ENCODE data around the gene MXI1.
A peak's percentile ranks its signal among the peaks of the same experiment; 100 is the strongest.

MXI1 gene

GRCh38 chr10:110303681-110304080, 96.3 kb downstream of the MXI1 start:
- DNase-seq (ENCODE audit: low spot score): no peak
- TF ChIP-seq, protein P1, sequence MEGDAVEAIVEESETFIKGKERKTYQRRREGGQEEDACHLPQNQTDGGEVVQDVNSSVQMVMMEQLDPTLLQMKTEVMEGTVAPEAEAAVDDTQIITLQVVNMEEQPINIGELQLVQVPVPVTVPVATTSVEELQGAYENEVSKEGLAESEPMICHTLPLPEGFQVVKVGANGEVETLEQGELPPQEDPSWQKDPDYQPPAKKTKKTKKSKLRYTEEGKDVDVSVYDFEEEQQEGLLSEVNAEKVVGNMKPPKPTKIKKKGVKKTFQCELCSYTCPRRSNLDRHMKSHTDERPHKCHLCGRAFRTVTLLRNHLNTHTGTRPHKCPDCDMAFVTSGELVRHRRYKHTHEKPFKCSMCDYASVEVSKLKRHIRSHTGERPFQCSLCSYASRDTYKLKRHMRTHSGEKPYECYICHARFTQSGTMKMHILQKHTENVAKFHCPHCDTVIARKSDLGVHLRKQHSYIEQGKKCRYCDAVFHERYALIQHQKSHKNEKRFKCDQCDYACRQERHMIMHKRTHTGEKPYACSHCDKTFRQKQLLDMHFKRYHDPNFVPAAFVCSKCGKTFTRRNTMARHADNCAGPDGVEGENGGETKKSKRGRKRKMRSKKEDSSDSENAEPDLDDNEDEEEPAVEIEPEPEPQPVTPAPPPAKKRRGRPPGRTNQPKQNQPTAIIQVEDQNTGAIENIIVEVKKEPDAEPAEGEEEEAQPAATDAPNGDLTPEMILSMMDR (IDR thresholded peaks at IDR 0.05; ENCODE audit: extremely low read depth, insufficient read depth, missing control alignments): no peak
- in situ Hi-C loops (cut with MboI; ENCODE audit: low pct_unique_long_range_greater_than_20kb, low sequenced_read_pairs, unreplicated experiment): no loop called here

- TF ChIP-seq, protein P1 (IDR thresholded peaks at IDR 0.05; ENCODE audit: extremely low read depth, insufficient read depth, missing control alignments): no peak
- no peak for DNase-seq (ENCODE audit: low spot score)
- in situ Hi-C loops (cut with MboI; ENCODE audit: low pct_unique_long_range_greater_than_20kb, low sequenced_read_pairs, unreplicated experiment): no loop called here
Observed at GRCh38 chr10:110304394-110304779, 97.0 kb downstream of the MXI1 start.

DNA sequence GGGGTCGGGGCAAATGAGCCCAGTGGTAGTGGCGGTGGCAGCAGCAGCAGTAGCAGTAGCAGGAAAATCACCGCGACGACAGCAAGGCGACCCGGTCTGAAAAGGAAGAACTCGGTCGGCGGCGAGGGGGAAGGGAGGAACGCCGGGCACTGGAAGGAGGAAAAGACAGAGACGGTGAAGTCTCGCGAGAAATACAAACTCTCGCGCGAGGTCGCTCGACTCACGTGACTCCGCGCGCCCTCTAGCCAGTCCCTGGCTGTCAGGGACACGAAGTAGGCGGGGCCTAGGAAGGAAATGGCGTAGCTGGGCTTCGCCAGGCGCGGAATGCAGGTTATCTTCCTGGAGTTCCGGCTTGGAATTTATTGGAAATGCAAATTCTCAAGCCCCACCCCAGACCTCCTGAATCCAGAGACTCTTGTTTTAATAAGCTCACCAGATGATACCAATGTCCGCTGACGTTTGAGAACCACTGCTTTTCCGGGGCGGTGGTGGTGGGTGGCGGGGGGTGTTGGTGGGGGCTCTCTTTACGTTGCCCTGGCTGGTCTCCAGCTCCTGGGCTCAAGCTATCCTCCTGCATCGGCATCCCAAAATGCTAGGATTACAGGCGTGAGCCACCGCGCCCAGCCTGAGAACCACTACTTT, 97.5 kb downstream of the MXI1 start, which contains the start of gene SMNDC1:
Gene SMNDC1, minus strand, starts transcription at position 141 of the 642 bp plus-strand sequence. CDS start 1,333 bp downstream, outside the sequence.
- TF ChIP-seq, protein P1 (IDR thresholded peaks at IDR 0.05; ENCODE audit: extremely low read depth, insufficient read depth, missing control alignments): no peak
- DNase-seq (ENCODE audit: low spot score): peak; percentile 97
- in situ Hi-C loops (cut with MboI; ENCODE audit: low pct_unique_long_range_greater_than_20kb, low sequenced_read_pairs, unreplicated experiment): no loop called here

DNA sequence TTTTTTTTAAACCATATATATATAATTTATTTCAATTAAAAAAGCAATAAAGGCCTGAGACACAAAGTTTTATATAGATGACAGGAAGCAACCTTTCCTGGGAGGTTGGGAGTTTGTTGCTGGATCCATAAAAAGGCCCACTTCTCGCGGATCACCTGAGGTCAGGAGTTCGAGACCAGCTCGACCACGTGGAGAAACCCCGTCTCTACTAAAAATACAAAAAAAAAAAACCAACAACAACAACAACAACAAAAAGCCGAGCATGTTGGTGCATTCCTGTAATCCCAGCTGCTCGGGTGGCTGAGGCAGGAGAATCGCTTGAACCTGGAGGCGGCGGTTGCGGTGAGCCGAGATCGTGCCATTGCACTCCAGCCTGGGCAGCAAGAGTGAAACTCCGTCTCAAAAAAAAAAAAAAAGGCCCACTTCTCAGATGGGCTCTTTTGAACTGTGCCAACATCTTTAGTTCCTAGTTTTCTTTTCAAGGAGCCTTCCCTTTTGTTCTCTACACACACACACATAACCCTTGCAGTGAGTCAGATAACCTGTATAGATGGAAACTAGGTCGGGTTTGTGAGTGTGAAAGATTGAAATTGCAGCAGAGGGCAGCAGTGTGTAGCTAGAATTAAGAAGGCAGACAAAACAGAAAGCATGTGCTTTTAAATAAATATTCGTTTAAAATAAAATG, 98.5 kb downstream of the MXI1 start:
- TF ChIP-seq, protein P1 (IDR thresholded peaks at IDR 0.05; ENCODE audit: extremely low read depth, insufficient read depth, missing control alignments): peak; percentile 58
- in situ Hi-C loops (cut with MboI; ENCODE audit: low pct_unique_long_range_greater_than_20kb, low sequenced_read_pairs, unreplicated experiment): no loop called here
- DNase-seq (ENCODE audit: low spot score): peak; percentile 71

GRCh38 chr10:110306452-110306768, 99.0 kb downstream of the MXI1 start:
- in situ Hi-C loops (cut with MboI; ENCODE audit: low pct_unique_long_range_greater_than_20kb, low sequenced_read_pairs, unreplicated experiment): no loop called here
- TF ChIP-seq, protein P1 (IDR thresholded peaks at IDR 0.05; ENCODE audit: extremely low read depth, insufficient read depth, missing control alignments): no peak
- no peak for DNase-seq (ENCODE audit: low spot score)

GRCh38 chr10:110307805-110308204, 100.4 kb downstream of the MXI1 start:
- in situ Hi-C loops (cut with MboI; ENCODE audit: low pct_unique_long_range_greater_than_20kb, low sequenced_read_pairs, unreplicated experiment): no loop called here
- DNase-seq (ENCODE audit: low spot score): no peak
- TF ChIP-seq, protein P1 (IDR thresholded peaks at IDR 0.05; ENCODE audit: extremely low read depth, insufficient read depth, missing control alignments): no peak

All from GM13977 (cell line).